HL-60 (cell line): ENCODE measurements around the gene CCL1.

Experiments used
- GABPA ChIP-seq: IDR thresholded peaks from 2 replicates; pipeline ENCODE4 v1.6.1; 2012; ENCODE audit warnings: low read depth
- POLR2AphosphoS5 ChIP-seq: IDR thresholded peaks from 2 replicates; pipeline ENCODE4 v1.6.1; 2012; ENCODE audit warnings: low read depth
- SPI1 ChIP-seq: IDR thresholded peaks from 2 replicates; pipeline ENCODE4 v1.6.1; 2012; ENCODE audit warnings: low read depth, mild to moderate bottlenecking, borderline replicate concordance
- TF ChIP-seq, protein P1 (sequence below): IDR thresholded peaks from one replicate; pipeline ENCODE4 v1.5.1; 2011; ENCODE audit warnings: low read length, control low read depth, inconsistent platforms; ENCODE audit not compliant: insufficient read depth
- TF ChIP-seq, protein P2 (sequence below): IDR thresholded peaks from 2 replicates; pipeline ENCODE4 v1.6.1; 2012; ENCODE audit warnings: low read depth; ENCODE audit not compliant: insufficient replicate concordance

- TF ChIP-seq GABPA: no peak
- TF ChIP-seq, protein P1, sequence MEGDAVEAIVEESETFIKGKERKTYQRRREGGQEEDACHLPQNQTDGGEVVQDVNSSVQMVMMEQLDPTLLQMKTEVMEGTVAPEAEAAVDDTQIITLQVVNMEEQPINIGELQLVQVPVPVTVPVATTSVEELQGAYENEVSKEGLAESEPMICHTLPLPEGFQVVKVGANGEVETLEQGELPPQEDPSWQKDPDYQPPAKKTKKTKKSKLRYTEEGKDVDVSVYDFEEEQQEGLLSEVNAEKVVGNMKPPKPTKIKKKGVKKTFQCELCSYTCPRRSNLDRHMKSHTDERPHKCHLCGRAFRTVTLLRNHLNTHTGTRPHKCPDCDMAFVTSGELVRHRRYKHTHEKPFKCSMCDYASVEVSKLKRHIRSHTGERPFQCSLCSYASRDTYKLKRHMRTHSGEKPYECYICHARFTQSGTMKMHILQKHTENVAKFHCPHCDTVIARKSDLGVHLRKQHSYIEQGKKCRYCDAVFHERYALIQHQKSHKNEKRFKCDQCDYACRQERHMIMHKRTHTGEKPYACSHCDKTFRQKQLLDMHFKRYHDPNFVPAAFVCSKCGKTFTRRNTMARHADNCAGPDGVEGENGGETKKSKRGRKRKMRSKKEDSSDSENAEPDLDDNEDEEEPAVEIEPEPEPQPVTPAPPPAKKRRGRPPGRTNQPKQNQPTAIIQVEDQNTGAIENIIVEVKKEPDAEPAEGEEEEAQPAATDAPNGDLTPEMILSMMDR: no peak
- no peak for TF ChIP-seq POLR2AphosphoS5
- no peak for TF ChIP-seq SPI1
- TF ChIP-seq, protein P2, sequence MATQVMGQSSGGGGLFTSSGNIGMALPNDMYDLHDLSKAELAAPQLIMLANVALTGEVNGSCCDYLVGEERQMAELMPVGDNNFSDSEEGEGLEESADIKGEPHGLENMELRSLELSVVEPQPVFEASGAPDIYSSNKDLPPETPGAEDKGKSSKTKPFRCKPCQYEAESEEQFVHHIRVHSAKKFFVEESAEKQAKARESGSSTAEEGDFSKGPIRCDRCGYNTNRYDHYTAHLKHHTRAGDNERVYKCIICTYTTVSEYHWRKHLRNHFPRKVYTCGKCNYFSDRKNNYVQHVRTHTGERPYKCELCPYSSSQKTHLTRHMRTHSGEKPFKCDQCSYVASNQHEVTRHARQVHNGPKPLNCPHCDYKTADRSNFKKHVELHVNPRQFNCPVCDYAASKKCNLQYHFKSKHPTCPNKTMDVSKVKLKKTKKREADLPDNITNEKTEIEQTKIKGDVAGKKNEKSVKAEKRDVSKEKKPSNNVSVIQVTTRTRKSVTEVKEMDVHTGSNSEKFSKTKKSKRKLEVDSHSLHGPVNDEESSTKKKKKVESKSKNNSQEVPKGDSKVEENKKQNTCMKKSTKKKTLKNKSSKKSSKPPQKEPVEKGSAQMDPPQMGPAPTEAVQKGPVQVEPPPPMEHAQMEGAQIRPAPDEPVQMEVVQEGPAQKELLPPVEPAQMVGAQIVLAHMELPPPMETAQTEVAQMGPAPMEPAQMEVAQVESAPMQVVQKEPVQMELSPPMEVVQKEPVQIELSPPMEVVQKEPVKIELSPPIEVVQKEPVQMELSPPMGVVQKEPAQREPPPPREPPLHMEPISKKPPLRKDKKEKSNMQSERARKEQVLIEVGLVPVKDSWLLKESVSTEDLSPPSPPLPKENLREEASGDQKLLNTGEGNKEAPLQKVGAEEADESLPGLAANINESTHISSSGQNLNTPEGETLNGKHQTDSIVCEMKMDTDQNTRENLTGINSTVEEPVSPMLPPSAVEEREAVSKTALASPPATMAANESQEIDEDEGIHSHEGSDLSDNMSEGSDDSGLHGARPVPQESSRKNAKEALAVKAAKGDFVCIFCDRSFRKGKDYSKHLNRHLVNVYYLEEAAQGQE: no peak
Observed at GRCh38 chr17:34397265-34397664, 34.2 kb upstream of the CCL1 start.
